Measurements from ENCODE around the gene TBCEL. TPM values are rescaled to one million over a fixed set of nuclear protein-coding genes. Genes with fewer than 3 reads are reported as not detected.

TBCEL gene
- total and polyA plus RNA-seq, 2 donors (not counting 3 experiments of a cell fraction or from before 2014, with no cell fraction given): 5.6 to 19.5 TPM

- no TSS peak for BruUV-seq (replicated peaks)
These were observed 31.8 kb upstream of the TBCEL start for GRCh38 chr11:120991830-120992686.

More at GRCh38 chr11:120991830-120992686, 31.8 kb upstream of the TBCEL start:
- intact Hi-C loops (cut with micrococcal nuclease): no loop called here
- Histone ChIP-seq H3K27ac (ENCODE audit: insufficient read depth, low read depth, low read length) (no peak overlapping the region), H3K9me3 (replicated peaks; ENCODE audit: control insufficient read depth, insufficient read depth, low read length) (no peaks in the 10 kb centered on the region), H3K4me3 (replicated peaks in 1 of 3; ENCODE audit: insufficient read depth in 1 of 3, low read depth in 1 of 3, low read length in 3 of 3) (no peak overlapping the region), H3K4me2 (ENCODE audit: insufficient read depth, low read length) (no peak overlapping the region), H3K36me3 (ENCODE audit: control insufficient read depth in 2 of 2, extremely low read depth in 1 of 2, insufficient read depth in 2 of 2, low read length in 2 of 2) (no peaks in the 10 kb centered on the region), H3K9me1 (replicated peaks; ENCODE audit: control insufficient read depth, extremely low read depth, insufficient read depth, low read length) (no peaks in the 10 kb centered on the region), H3K27me3 (ENCODE audit: control insufficient read depth in 2 of 2, insufficient read depth in 2 of 2, low read length in 2 of 2) (peaks cover 4% of the 10 kb centered on the region in 2 experiments), H3K9ac (replicated peaks; ENCODE audit: extremely low read depth, insufficient read depth, low read length) (no peak overlapping the region), H3K4me1 (ENCODE audit: control insufficient read depth, extremely low read depth, insufficient read depth, low read length) (no peaks in the 10 kb centered on the region), H4K20me1 (replicated peaks; ENCODE audit: control insufficient read depth, extremely low read depth, insufficient read depth, low read length) (no peaks in the 10 kb centered on the region), H2AFZ (ENCODE audit: low read depth, low read length) (no peak overlapping the region), H3K79me2 (ENCODE audit: control insufficient read depth, insufficient read depth, low read length) (no peaks in the 10 kb centered on the region)
- no peak for FAIRE-seq
- dilution Hi-C loops (cut with MboI; ENCODE audit: extremely low pct_ligation_motif_present, low sequenced_read_pairs): no loop called here
- ChIA-PET CTCF (no interaction called here), POLR2A (no interaction called here)
- TF ChIP-seq MYC (IDR thresholded peaks at IDR 0.05; ENCODE audit: low read depth, low read length) (no peak), FOS (IDR thresholded peaks at IDR 0.05; ENCODE audit: borderline replicate concordance, insufficient read depth, low read length) (no peak), JUN (IDR thresholded peaks at IDR 0.05; ENCODE audit: borderline replicate concordance, insufficient read depth, insufficient read length, low read depth) (no peak), CTCF (IDR thresholded peaks at IDR 0.05; ENCODE audit: extremely low read depth in 1 of 2, insufficient read depth in 1 of 2, low read depth in 1 of 2, low read length in 2 of 2) (no peak), EZH2 (IDR thresholded peaks at IDR 0.05; ENCODE audit: borderline replicate concordance, low read depth, low read length, severe bottlenecking) (no peak), POLR2AphosphoS5 (IDR thresholded peaks at IDR 0.05; ENCODE audit: insufficient read depth, low read depth, low read length) (no peak), MAX (IDR thresholded peaks at IDR 0.05; ENCODE audit: insufficient read depth, insufficient read length) (no peak), GATA2 (IDR thresholded peaks at IDR 0.05; ENCODE audit: insufficient read depth, insufficient read length, low read depth, low read length) (no peak)
- no peak for DNase-seq (ENCODE audit: low read depth, low spot score)

All from endothelial cell of umbilical vein (primary cell).